ENCODE results near the gene GEMIN5. TPM values are rescaled to one million over a fixed set of nuclear protein-coding genes. Genes with fewer than 3 reads are reported as not detected.

Gene GEMIN5
- total RNA-seq, 2 donors from 2014 or later = 11.3 to 11.5 TPM

GRCh38 chr5:154849791-154850201 lies 88.2 kb downstream of the GEMIN5 start:
- no peaks in the 10 kb centered on the region for H3K27me3 ChIP-seq
- no peak for DNase-seq (ENCODE audit: low spot score)
- TF ChIP-seq CTCF (IDR thresholded peaks at IDR 0.05) = no peak
- H3K4me1 ChIP-seq = peaks cover 0 to 31% of the 10 kb centered on the region in 2 donors
- no peaks in the 10 kb centered on the region for H3K36me3 ChIP-seq
- no peaks in the 10 kb centered on the region for H3K9me3 ChIP-seq
- peak overlapping the region; percentile 49 to 60 for H3K4me3 ChIP-seq
- peak overlapping the region; percentile 87 to 88 for H3K27ac ChIP-seq

DNA sequence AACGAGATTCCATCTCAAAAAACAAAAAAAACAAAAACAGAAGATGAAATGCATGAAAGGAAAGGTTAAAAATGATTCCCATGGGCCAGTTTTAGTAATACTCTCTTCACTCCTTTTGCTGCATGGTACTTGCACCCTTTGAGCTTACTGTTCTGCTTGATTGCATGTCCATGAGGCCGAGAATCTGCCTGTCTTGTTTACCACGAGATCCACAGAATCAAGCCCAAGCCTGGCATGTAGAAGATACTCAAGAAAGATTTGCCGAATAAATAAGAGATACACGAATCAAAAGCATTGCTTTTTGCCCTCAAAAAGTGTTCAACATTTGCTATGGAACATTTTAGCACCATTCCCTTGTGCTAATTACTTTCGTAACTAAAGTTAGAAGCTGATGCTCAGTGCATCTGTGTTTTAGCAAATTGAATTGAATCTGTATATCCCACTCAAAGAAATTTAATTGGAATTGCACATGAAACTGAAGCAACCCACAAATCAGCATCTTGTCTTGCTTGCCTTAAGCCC lies 88.7 kb downstream of the GEMIN5 start:
- H3K4me1 ChIP-seq = peaks cover 0 to 31% of the 10 kb centered on the region in 2 donors
- H3K4me3 ChIP-seq = peak overlapping the region; percentile 49 to 60
- TF ChIP-seq CTCF (IDR thresholded peaks at IDR 0.05) = no peak
- H3K36me3 ChIP-seq = no peaks in the 10 kb centered on the region
- DNase-seq (ENCODE audit: low spot score) = no peak
- H3K9me3 ChIP-seq = no peaks in the 10 kb centered on the region
- peak overlapping the region; percentile 87 to 88 for H3K27ac ChIP-seq
- no peaks in the 10 kb centered on the region for H3K27me3 ChIP-seq

- no peak overlapping the region for H3K4me3 ChIP-seq
- peaks cover 0 to 32% of the 10 kb centered on the region in 2 donors for H3K4me1 ChIP-seq
- H3K9me3 ChIP-seq = no peaks in the 10 kb centered on the region
- H3K27ac ChIP-seq = no peak overlapping the region
- H3K27me3 ChIP-seq = no peaks in the 10 kb centered on the region
- TF ChIP-seq CTCF (IDR thresholded peaks at IDR 0.05) = no peak
- H3K36me3 ChIP-seq = no peaks in the 10 kb centered on the region
- no peak for DNase-seq (ENCODE audit: low spot score)
Measured at GRCh38 chr5:154844809-154845208, 93.2 kb downstream of the GEMIN5 start.

DNA sequence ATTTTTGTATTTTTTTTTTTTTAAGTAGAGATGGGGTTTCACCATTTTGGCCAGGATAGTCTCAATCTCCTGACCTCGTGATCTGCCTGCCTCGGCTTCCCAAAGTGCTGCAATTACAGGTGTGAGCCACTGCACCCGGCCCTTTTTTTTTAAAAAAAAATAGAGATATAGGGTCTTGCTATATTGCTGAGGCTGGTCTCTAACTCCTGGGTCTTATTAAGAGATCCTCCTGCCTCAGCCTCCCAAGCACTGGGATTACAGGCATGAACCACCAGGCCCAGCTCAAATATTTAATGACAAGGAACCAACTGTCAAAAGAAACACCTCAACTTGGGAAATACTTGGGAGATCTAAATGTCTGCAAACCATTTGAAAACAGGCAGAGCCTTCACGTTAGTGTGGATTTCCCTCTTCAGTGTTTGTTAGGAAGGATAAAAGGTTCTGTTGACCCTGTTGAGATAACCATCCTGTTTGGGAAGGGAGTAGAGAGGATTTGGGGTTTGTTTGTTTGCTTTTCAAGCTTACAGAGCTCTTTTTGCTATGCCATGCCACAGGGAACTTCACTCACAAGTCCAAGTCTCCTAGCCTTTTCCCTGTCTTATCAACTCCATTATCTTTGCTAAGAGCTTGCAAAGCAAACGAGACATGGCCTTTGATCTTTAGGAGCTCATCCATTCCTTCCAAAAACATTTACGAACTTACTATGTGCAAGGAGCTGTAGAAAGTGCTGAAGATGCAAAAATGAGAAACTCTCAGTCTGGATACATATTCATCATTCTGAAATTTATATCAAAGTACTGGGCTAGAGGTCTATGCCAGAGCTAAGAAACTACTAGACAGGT lies 95.1 kb downstream of the GEMIN5 start:
- no peak for DNase-seq (ENCODE audit: low spot score)
- Histone ChIP-seq H3K9me3 (no peaks in the 10 kb centered on the region), H3K27me3 (no peaks in the 10 kb centered on the region), H3K36me3 (peaks cover 5% of the 10 kb centered on the region), H3K27ac (no peak overlapping the region), H3K4me1 (peaks cover 0 to 15% of the 10 kb centered on the region in 2 donors), H3K4me3 (no peak overlapping the region)
- TF ChIP-seq CTCF (IDR thresholded peaks at IDR 0.05) = no peak

- no peak overlapping the region for H3K27ac ChIP-seq
- H3K27me3 ChIP-seq = no peaks in the 10 kb centered on the region
- no peak for DNase-seq (ENCODE audit: low spot score)
- TF ChIP-seq CTCF (IDR thresholded peaks at IDR 0.05) = no peak
- H3K4me3 ChIP-seq = no peak overlapping the region
- peaks cover 19% of the 10 kb centered on the region for H3K36me3 ChIP-seq
- H3K4me1 ChIP-seq = peaks cover 0 to 15% of the 10 kb centered on the region in 2 donors
- H3K9me3 ChIP-seq = no peaks in the 10 kb centered on the region
Measured at GRCh38 chr5:154841273-154841661, 96.7 kb downstream of the GEMIN5 start.

All from right atrium auricular region (tissue), 2 donors.